ENCODE measurements around the gene UBXN2A.
"Not testable (repeated sequence)": the region's sequence is repeated elsewhere in the genome, so short reads cannot be mapped to it uniquely, and the experiment has no call there.

GRCh38 chr2:24014902-24015301 is 74.6 kb downstream of the UBXN2A start:
- TF ChIP-seq, protein P1, sequence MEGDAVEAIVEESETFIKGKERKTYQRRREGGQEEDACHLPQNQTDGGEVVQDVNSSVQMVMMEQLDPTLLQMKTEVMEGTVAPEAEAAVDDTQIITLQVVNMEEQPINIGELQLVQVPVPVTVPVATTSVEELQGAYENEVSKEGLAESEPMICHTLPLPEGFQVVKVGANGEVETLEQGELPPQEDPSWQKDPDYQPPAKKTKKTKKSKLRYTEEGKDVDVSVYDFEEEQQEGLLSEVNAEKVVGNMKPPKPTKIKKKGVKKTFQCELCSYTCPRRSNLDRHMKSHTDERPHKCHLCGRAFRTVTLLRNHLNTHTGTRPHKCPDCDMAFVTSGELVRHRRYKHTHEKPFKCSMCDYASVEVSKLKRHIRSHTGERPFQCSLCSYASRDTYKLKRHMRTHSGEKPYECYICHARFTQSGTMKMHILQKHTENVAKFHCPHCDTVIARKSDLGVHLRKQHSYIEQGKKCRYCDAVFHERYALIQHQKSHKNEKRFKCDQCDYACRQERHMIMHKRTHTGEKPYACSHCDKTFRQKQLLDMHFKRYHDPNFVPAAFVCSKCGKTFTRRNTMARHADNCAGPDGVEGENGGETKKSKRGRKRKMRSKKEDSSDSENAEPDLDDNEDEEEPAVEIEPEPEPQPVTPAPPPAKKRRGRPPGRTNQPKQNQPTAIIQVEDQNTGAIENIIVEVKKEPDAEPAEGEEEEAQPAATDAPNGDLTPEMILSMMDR (IDR thresholded peaks at IDR 0.05; ENCODE audit: insufficient read depth, low read length, poor library complexity, severe bottlenecking), result not testable (repeated sequence)
- TF ChIP-seq EZH2phosphoT487 (conservative IDR thresholded peaks at IDR 0.05; ENCODE audit: low read length), result not testable (repeated sequence)
